Measurements from ENCODE around the gene CDK6. TPM values are rescaled to one million over a fixed set of nuclear protein-coding genes. Genes with fewer than 3 reads are reported as not detected.

CDK6 gene
- total and polyA plus RNA-seq, 9 of the 15 experiments (the other 6 are each of a cell fraction or from before 2014, with no cell fraction given), result 7.6 to 109 (median 44.4) TPM

- Histone ChIP-seq H3K9ac (ENCODE audit: insufficient read depth in 1 of 2, low read depth in 2 of 2, low read length in 2 of 2) (no peak overlapping the region), H3K9me3 (replicated peaks; ENCODE audit: control insufficient read depth, insufficient read depth, low read depth, low read length) (no peaks in the 10 kb centered on the region), H3K4me2 (ENCODE audit: insufficient read depth, low read length) (no peak overlapping the region), H3K27ac (ENCODE audit: extremely low read depth, low read depth, low read length) (no peak overlapping the region), H3K36me3 (ENCODE audit: control insufficient read depth, insufficient read depth, low read length) (peaks cover 5% of the 10 kb centered on the region; the same call in 1 of the 3 replicates), H3K4me3 (no peak overlapping the region), H2AFZ (ENCODE audit: low read depth, low read length) (no peak overlapping the region), H3K27me3 (ENCODE audit: control insufficient read depth in 2 of 2, insufficient read depth in 2 of 2, low read length in 2 of 2) (no peaks in the 10 kb centered on the region), H4K20me1 (replicated peaks; ENCODE audit: control insufficient read depth, insufficient read depth, low read length) (no peaks in the 10 kb centered on the region), H3K79me2 (ENCODE audit: control insufficient read depth, insufficient read depth, low read length) (no peaks in the 10 kb centered on the region), H3K4me1 (replicated peaks in 1 of 2; ENCODE audit: control insufficient read depth in 2 of 2, insufficient read depth in 2 of 2, low read length in 2 of 2) (no peaks in the 10 kb centered on the region; a peak in 2 of 5 replicates), H3K9me1 (ENCODE audit: control insufficient read depth, insufficient read depth, low read length) (no peaks in the 10 kb centered on the region)
- CTCF ChIA-PET (ENCODE audit: low intra/inter-chr PET ratio), result no interaction called here
- ATAC-seq (no peak), DNase-seq (ENCODE audit: extremely low read depth in 1 of 4, low spot score in 3 of 4) (no peak), FAIRE-seq (no peak)
- no TSS peak for BruUV-seq (replicated peaks)
- POLR2A ChIA-PET, result no interaction called here
- 77% methylated on average over 4 of the region's 4 CpGs for WGBS (ENCODE audit: insufficient coverage, low coverage, missing lambda C conversion rate)
- in situ Hi-C loops (cut with MboI), result no loop called here
- intact Hi-C loops (cut with micrococcal nuclease), result no loop called here
- TF ChIP-seq ZNF280B (CRISPR knock-in tag; IDR thresholded peaks at IDR 0.05), result no peak
- TF ChIP-seq ZNF449 (CRISPR knock-in tag; IDR thresholded peaks at IDR 0.05), result no peak
- TF ChIP-seq TFAP4 (CRISPR knock-in tag; IDR thresholded peaks at IDR 0.05; ENCODE audit: borderline replicate concordance), result no peak
- TF ChIP-seq HCFC1 (IDR thresholded peaks at IDR 0.05; ENCODE audit: low read depth, low read length), result no peak
- no peak for TF ChIP-seq MGA (IDR thresholded peaks at IDR 0.05)
- no peak for TF ChIP-seq JUNB (CRISPR knock-in tag; conservative IDR thresholded peaks at IDR 0.05)
- no peak for TF ChIP-seq SNAPC5 (CRISPR knock-in tag; IDR thresholded peaks at IDR 0.05)
These were observed 183.2 kb downstream of the CDK6 start for GRCh38 chr7:92653136-92653535.

Measured in K562 (cell line).